Measurements from ENCODE around the gene STARD9.

STARD9 gene

DNA sequence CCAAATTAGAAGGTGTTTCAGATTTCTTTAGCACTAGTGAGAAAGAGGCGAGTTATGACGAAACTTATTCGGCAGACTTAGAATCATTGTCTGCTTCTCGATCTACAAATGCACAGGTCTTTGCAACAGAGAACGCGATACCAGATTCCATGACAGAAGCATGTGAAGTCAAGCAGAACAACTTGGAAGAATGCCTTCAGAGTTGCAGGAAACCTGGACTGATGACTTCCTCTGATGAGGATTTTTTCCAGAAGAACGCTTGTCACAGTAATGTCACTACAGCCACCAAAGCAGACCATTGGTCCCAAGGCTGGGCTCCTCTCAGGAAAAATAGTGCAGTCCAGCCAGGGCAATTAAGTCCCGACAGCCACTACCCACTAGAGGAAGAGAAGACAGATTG lies 110.9 kb downstream of the STARD9 start:
- Mint-ChIP-seq H3K27me3 (ENCODE audit: low read depth) (no peaks in the 10 kb centered on the region), H3K4me1 (ENCODE audit: low read depth) (peaks cover 10% of the 10 kb centered on the region), H3K36me3 (ENCODE audit: low read depth) (peaks cover 13% of the 10 kb centered on the region), H3K4me3 (no peak overlapping the region), H3K9me3 (no peaks in the 10 kb centered on the region), H3K27ac (no peak overlapping the region)
- no peak for DNase-seq (ENCODE audit: low spot score)

DNA sequence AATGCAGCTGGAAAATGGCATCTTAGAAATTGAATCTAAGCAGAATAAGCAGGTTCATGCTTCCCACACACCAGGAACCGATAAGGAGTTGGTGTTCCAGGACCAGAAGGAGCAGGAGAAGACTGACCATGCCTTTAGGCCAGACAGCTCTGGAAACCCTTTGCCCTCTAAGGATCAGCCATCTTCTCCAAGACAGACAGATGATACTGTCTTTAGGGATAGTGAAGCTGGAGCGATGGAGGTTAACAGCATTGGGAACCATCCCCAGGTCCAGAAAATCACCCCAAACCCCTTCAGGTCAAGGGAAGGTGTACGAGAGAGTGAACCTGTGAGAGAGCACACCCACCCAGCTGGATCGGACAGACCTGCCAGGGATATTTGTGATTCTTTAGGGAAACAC lies 112.3 kb downstream of the STARD9 start:
- peaks cover 14% of the 10 kb centered on the region for H3K4me1 Mint-ChIP-seq (ENCODE audit: low read depth)
- H3K27me3 Mint-ChIP-seq (ENCODE audit: low read depth): no peaks in the 10 kb centered on the region
- H3K36me3 Mint-ChIP-seq (ENCODE audit: low read depth): peaks cover 10% of the 10 kb centered on the region
- H3K9me3 Mint-ChIP-seq: no peaks in the 10 kb centered on the region
- no peak overlapping the region for H3K4me3 Mint-ChIP-seq
- DNase-seq (ENCODE audit: low spot score): no peak
- H3K27ac Mint-ChIP-seq: no peak overlapping the region

DNA sequence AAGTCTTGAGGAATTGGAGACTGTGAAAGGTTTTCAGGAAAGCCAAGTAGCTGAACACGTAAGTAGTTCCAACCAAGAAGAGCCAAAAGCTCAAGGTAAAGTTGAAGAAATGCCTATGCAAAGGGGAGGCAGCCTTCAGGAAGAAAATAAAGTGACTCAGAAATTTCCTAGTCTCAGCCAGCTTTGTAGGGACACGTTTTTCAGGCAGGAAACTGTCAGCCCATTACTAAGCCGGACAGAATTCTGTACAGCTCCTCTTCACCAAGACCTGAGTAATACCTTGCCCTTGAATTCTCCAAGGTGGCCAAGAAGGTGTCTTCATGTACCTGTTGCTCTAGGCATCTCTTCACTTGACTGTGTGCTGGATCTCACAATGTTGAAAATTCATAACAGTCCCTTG lies 112.9 kb downstream of the STARD9 start:
- no peak for DNase-seq (ENCODE audit: low spot score)
- H3K27me3 Mint-ChIP-seq (ENCODE audit: low read depth): no peaks in the 10 kb centered on the region
- H3K27ac Mint-ChIP-seq: no peak overlapping the region
- H3K36me3 Mint-ChIP-seq (ENCODE audit: low read depth): peaks cover 6% of the 10 kb centered on the region
- H3K4me3 Mint-ChIP-seq: no peak overlapping the region
- no peaks in the 10 kb centered on the region for H3K9me3 Mint-ChIP-seq
- H3K4me1 Mint-ChIP-seq (ENCODE audit: low read depth): peaks cover 14% of the 10 kb centered on the region

DNA sequence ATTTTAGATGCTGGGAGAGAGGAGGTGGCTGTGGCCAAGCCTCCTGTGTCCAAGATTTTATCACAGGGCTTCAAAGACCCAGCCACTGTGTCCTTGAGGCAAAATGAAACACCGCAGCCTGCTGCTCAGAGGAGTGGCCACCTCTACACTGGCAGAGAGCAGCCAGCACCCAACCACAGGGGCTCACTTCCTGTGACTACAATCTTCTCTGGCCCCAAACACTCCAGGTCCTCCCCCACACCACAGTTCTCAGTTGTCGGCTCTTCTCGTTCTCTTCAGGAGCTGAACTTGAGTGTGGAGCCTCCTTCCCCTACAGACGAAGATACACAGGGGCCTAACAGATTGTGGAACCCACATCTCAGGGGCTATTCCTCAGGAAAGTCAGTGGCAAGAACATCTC lies 115.9 kb downstream of the STARD9 start:
- Mint-ChIP-seq H3K27me3 (ENCODE audit: low read depth) (no peaks in the 10 kb centered on the region), H3K4me3 (no peak overlapping the region), H3K36me3 (ENCODE audit: low read depth) (peaks cover 5% of the 10 kb centered on the region), H3K9me3 (no peaks in the 10 kb centered on the region), H3K27ac (peak overlapping the region; percentile 74), H3K4me1 (ENCODE audit: low read depth) (peaks cover 14% of the 10 kb centered on the region)
- DNase-seq (ENCODE audit: low spot score): peak; percentile 33

DNA sequence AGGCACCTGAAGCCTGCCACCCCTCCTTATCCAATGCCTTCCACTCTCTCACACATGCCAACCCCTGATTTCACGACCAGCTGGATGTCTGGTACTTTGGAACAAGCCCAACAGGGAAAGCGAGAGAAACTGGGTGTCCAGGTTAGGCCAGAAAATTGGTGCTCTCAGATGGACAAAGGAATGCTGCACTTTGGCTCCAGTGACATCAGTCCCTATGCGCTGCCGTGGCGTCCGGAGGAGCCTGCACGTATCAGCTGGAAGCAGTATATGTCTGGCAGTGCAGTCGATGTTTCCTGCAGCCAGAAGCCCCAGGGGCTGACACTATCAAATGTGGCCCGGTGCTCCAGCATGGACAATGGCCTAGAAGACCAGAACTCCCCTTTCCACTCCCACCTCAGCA lies 116.4 kb downstream of the STARD9 start:
- Mint-ChIP-seq H3K27ac (peak overlapping the region; percentile 74), H3K4me3 (no peak overlapping the region), H3K27me3 (ENCODE audit: low read depth) (no peaks in the 10 kb centered on the region), H3K9me3 (no peaks in the 10 kb centered on the region), H3K36me3 (ENCODE audit: low read depth) (peaks cover 8% of the 10 kb centered on the region), H3K4me1 (ENCODE audit: low read depth) (peaks cover 14% of the 10 kb centered on the region)
- DNase-seq (ENCODE audit: low spot score): no peak

DNA sequence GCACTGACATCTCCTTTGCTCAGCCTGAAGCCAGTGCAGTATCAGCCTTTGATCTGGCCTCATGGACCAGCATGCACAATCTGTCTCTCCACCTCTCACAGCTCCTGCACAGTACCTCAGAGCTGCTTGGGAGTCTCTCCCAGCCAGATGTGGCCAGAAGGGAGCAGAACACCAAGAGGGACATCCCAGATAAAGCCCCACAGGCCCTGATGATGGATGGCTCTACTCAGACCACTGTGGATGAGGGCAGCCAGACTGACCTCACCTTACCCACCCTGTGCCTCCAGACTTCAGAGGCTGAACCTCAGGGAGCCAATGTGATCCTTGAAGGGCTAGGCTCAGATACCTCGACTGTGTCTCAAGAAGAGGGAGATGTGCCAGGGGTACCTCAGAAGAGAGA lies 117.1 kb downstream of the STARD9 start:
- H3K4me3 Mint-ChIP-seq: no peak overlapping the region
- no peaks in the 10 kb centered on the region for H3K9me3 Mint-ChIP-seq
- H3K36me3 Mint-ChIP-seq (ENCODE audit: low read depth): peaks cover 8% of the 10 kb centered on the region
- no peak overlapping the region for H3K27ac Mint-ChIP-seq
- H3K27me3 Mint-ChIP-seq (ENCODE audit: low read depth): no peaks in the 10 kb centered on the region
- peaks cover 14% of the 10 kb centered on the region for H3K4me1 Mint-ChIP-seq (ENCODE audit: low read depth)
- no peak for DNase-seq (ENCODE audit: low spot score)

DNA sequence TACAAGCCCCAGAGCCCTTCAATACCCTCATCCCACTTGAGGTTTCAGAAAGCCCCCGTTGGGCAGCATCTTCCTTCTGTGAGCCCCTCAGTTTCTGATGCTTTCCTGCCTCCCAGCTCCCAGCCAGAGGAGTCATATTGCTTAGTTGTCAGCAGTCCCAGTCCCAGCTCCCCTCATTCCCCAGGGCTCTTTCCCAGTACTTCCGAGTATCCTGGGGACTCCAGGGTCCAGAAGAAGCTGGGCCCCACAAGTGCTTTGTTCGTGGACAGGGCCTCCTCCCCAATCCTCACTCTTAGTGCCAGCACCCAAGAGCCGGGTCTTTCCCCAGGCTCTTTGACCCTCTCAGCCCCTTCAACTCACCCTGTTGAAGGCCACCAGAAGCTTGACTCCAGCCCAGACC lies 117.6 kb downstream of the STARD9 start:
- no peaks in the 10 kb centered on the region for H3K9me3 Mint-ChIP-seq
- H3K27ac Mint-ChIP-seq: no peak overlapping the region
- H3K4me3 Mint-ChIP-seq: no peak overlapping the region
- peaks cover 12% of the 10 kb centered on the region for H3K36me3 Mint-ChIP-seq (ENCODE audit: low read depth)
- peaks cover 14% of the 10 kb centered on the region for H3K4me1 Mint-ChIP-seq (ENCODE audit: low read depth)
- H3K27me3 Mint-ChIP-seq (ENCODE audit: low read depth): no peaks in the 10 kb centered on the region
- no peak for DNase-seq (ENCODE audit: low spot score)

DNA sequence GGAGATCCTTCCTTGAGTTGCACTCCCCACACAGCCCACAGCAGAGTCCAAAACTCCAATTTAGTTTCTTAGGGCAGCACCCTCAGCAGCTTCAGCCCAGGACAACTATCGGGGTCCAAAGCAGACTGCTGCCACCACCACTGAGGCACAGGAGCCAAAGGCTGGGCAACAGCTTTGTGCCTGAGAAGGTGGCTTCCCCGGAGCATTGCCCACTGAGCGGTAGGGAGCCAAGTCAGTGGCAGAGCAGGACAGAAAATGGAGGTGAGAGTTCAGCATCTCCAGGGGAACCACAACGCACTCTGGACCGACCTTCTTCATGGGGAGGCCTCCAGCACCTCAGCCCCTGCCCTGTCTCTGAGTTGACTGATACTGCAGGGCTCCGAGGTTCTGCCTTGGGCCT lies 118.1 kb downstream of the STARD9 start:
- H3K4me3 Mint-ChIP-seq: no peak overlapping the region
- H3K27me3 Mint-ChIP-seq (ENCODE audit: low read depth): no peaks in the 10 kb centered on the region
- H3K36me3 Mint-ChIP-seq (ENCODE audit: low read depth): peaks cover 15% of the 10 kb centered on the region
- no peak overlapping the region for H3K27ac Mint-ChIP-seq
- H3K9me3 Mint-ChIP-seq: no peaks in the 10 kb centered on the region
- DNase-seq (ENCODE audit: low spot score): no peak
- peaks cover 14% of the 10 kb centered on the region for H3K4me1 Mint-ChIP-seq (ENCODE audit: low read depth)

DNA sequence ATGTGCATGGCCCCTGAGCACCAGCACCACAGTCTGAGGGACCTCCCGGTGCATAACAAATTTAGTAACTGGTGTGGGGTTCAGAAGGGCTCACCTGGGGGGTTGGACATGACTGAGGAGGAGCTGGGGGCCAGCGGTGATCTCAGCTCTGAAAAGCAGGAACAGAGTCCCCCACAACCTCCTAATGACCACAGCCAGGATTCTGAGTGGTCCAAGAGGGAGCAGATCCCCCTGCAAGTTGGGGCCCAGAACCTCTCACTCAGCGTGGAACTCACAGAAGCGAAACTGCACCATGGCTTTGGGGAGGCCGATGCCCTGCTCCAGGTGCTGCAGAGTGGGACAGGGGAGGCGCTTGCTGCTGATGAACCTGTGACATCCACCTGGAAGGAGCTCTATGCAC lies 118.5 kb downstream of the STARD9 start:
- Mint-ChIP-seq H3K36me3 (ENCODE audit: low read depth) (peaks cover 15% of the 10 kb centered on the region), H3K9me3 (no peaks in the 10 kb centered on the region), H3K27me3 (ENCODE audit: low read depth) (no peaks in the 10 kb centered on the region), H3K27ac (no peak overlapping the region), H3K4me1 (ENCODE audit: low read depth) (peaks cover 14% of the 10 kb centered on the region), H3K4me3 (no peak overlapping the region)
- DNase-seq (ENCODE audit: low spot score): no peak

DNA sequence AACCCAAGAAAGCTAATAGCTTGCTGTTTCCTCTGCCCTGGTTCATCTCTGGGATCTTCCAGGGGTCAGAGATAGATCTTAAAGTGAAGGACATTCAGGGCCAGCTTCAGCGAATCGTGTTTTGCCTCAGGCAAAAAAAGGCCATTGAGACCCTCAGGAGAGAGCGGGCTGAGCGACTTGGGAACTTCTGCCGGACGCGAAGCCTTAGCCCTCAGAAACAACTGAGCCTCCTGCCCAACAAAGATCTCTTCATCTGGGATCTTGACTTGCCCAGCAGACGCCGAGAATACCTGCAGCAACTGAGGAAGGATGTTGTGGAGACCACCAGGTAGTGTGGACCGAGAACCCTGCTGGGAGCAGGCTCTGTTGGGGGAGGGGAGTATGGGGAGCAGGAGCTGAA lies 119.0 kb downstream of the STARD9 start:
- Mint-ChIP-seq H3K36me3 (ENCODE audit: low read depth) (peaks cover 17% of the 10 kb centered on the region), H3K4me3 (no peak overlapping the region), H3K27ac (no peak overlapping the region), H3K4me1 (ENCODE audit: low read depth) (peaks cover 14% of the 10 kb centered on the region), H3K9me3 (no peaks in the 10 kb centered on the region), H3K27me3 (ENCODE audit: low read depth) (no peaks in the 10 kb centered on the region)
- DNase-seq (ENCODE audit: low spot score): no peak

DNA sequence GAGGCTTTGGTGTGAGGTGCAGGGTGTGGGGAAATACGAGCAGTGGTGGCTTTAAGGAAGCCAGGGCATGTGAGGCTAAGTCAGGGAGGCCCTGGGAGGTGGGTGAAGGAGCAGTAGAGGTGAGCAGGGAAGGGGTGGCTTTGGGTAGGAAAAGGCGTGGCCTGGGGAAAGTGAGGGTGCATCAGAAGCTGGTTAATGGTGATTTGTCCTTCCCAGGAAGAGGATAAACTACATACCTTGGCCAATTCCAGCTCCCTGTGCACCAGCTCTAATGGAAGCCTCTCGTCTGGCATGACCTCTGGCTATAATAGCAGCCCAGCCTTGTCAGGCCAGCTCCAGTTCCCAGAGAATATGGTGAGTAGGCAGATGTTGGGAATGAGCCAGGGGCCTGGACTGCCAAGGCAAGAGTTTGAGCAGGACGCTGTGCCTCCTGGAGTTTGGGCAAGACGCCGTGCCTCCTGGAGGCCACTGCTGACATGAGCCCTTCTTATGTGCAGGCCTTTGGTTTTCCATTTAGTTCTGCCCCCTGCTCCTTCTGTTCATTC lies 120.2 kb downstream of the STARD9 start:
- H3K36me3 Mint-ChIP-seq (ENCODE audit: low read depth): peaks cover 23% of the 10 kb centered on the region
- no peak for DNase-seq (ENCODE audit: low spot score)
- no peaks in the 10 kb centered on the region for H3K9me3 Mint-ChIP-seq
- H3K4me1 Mint-ChIP-seq (ENCODE audit: low read depth): peaks cover 11% of the 10 kb centered on the region
- H3K4me3 Mint-ChIP-seq: no peak overlapping the region
- no peaks in the 10 kb centered on the region for H3K27me3 Mint-ChIP-seq (ENCODE audit: low read depth)
- H3K27ac Mint-ChIP-seq: no peak overlapping the region

DNA sequence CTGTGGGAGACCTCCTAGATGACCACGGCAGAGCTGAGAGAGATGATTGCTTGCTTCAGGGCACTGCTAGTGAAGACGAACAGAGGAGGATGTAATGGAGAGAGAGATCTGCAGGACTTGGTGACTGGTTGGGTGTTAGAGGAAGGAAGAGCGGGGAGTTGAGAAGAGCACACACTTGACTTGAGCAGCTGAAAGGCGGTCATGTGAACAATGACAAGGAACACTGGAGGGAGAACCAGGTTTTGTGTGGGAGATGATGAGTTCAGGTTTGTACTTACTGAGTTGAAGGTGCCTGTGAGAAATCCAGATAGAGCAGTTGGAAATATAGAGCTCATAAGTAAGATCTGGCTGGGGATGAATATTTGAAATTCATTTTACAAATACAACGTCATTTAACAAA lies 121.2 kb downstream of the STARD9 start:
- no peak overlapping the region for H3K27ac Mint-ChIP-seq
- no peak for DNase-seq (ENCODE audit: low spot score)
- H3K4me1 Mint-ChIP-seq (ENCODE audit: low read depth): peaks cover under 1% of the 10 kb centered on the region
- no peaks in the 10 kb centered on the region for H3K27me3 Mint-ChIP-seq (ENCODE audit: low read depth)
- H3K4me3 Mint-ChIP-seq: no peak overlapping the region
- no peaks in the 10 kb centered on the region for H3K9me3 Mint-ChIP-seq
- H3K36me3 Mint-ChIP-seq (ENCODE audit: low read depth): peaks cover 30% of the 10 kb centered on the region

DNA sequence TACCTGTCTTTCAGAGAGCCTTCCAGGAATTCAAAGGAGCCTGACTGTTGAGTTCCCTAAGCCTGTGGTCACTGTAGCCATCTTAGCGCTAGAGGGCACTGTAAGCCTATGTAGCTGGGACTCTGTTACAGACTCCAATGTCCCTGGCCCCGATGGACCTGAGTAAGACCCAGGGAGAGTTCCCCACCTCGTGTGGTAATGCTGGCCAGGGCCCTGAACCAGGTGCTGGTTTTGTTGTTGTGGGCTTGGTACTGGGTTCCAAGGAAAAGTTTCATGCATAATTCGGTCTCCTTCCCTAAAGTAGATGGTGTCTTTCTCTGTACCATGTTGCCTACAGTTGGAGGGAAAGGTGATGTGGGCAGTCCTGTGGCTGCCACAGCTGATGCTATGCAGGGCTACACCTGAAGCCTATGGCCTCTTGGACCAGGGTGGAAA lies 129.1 kb downstream of the STARD9 start:
- Mint-ChIP-seq H3K9me3 (no peaks in the 10 kb centered on the region), H3K27ac (no peak overlapping the region), H3K36me3 (ENCODE audit: low read depth) (peaks cover 15% of the 10 kb centered on the region), H3K27me3 (ENCODE audit: low read depth) (no peaks in the 10 kb centered on the region), H3K4me1 (ENCODE audit: low read depth) (peaks cover 5% of the 10 kb centered on the region), H3K4me3 (no peak overlapping the region)
- DNase-seq (ENCODE audit: low spot score): peak; percentile 40

DNA sequence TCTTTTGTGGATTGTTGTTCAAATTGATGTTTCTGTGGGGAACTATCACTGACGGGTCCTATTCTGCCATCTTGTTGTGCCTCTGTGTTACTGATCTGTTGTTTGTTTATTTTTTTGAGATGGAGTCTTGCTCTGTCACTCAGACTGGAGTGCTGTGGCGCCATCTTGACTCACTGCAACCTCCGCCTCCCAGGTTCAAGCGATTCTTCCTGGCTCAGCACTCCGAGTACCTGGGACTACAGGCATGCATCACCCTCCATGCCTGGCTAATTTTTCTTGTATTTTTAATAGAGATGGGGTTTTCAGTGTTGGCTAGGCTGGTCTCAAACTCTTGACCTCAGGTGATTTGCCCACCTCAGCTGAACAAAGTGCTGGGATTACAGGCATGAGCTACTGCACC lies 129.9 kb downstream of the STARD9 start:
- H3K9me3 Mint-ChIP-seq: no peaks in the 10 kb centered on the region
- H3K4me1 Mint-ChIP-seq (ENCODE audit: low read depth): peaks cover 5% of the 10 kb centered on the region
- H3K27me3 Mint-ChIP-seq (ENCODE audit: low read depth): no peaks in the 10 kb centered on the region
- H3K27ac Mint-ChIP-seq: peak overlapping the region; percentile 7
- no peak for DNase-seq (ENCODE audit: low spot score)
- peaks cover 11% of the 10 kb centered on the region for H3K36me3 Mint-ChIP-seq (ENCODE audit: low read depth)
- no peak overlapping the region for H3K4me3 Mint-ChIP-seq

DNA sequence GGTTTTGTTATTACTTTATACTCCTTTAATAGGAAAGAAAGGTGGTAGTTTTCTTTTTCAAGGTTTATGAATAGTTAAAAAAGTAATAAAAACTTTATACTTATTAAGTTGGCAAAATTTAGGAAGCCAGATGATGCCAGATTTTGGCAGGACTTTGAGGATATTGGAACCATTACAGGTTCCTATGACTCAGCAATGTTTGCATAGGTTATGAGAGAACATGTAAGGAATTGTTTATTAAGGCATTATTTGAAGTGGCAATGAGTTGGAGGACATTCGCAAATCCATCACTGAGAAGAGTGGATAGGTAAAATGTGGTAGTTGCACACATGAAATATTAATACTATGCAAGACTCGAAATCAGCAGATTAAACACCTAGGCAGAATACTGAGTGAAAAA lies 131.7 kb downstream of the STARD9 start:
- Mint-ChIP-seq H3K27me3 (ENCODE audit: low read depth) (no peaks in the 10 kb centered on the region), H3K27ac (no peak overlapping the region), H3K9me3 (no peaks in the 10 kb centered on the region), H3K4me3 (no peak overlapping the region), H3K36me3 (ENCODE audit: low read depth) (peaks cover 2% of the 10 kb centered on the region), H3K4me1 (ENCODE audit: low read depth) (peaks cover 5% of the 10 kb centered on the region)
- no peak for DNase-seq (ENCODE audit: low spot score)

Measured in T-helper 2 cell treated with Interferon-gamma antibody and Interleukin-4, amounts not matched to agents 5 μg/mL and 100 μg/mL, for 36 hours (primary cell).